Measurements from ENCODE around the gene GHR. TPM values are rescaled to one million over a fixed set of nuclear protein-coding genes. Genes with fewer than 3 reads are reported as not detected.

GHR gene
- total RNA-seq, 1 donor, result 2.2 TPM

DNA sequence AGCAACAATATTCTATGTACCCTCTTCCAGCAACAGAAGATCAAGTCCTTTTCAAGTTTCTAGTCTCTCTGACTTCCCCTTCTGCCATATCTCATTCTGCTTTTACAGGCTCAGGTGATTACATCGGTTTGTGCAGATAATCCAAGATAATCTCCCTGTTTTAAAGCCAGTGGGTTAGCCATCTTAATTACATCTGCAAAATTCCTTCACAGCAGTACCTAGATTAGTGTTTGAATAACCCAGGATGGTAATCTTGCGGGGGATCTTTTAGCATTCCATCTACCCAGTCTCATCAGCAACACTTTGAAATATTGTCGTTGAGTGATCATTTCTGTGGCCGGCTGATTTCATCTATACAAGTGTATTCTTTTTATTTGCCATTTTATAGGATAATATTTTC, 130.2 kb downstream of the GHR start:
- no peak overlapping the region for H3K4me3 ChIP-seq (ENCODE audit: low read depth, low read length)
- no peak for DNase-seq (ENCODE audit: low read depth)
- TF ChIP-seq, protein P1, sequence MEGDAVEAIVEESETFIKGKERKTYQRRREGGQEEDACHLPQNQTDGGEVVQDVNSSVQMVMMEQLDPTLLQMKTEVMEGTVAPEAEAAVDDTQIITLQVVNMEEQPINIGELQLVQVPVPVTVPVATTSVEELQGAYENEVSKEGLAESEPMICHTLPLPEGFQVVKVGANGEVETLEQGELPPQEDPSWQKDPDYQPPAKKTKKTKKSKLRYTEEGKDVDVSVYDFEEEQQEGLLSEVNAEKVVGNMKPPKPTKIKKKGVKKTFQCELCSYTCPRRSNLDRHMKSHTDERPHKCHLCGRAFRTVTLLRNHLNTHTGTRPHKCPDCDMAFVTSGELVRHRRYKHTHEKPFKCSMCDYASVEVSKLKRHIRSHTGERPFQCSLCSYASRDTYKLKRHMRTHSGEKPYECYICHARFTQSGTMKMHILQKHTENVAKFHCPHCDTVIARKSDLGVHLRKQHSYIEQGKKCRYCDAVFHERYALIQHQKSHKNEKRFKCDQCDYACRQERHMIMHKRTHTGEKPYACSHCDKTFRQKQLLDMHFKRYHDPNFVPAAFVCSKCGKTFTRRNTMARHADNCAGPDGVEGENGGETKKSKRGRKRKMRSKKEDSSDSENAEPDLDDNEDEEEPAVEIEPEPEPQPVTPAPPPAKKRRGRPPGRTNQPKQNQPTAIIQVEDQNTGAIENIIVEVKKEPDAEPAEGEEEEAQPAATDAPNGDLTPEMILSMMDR (IDR thresholded peaks at IDR 0.05; ENCODE audit: insufficient read depth, low read depth, low read length), result no peak

GRCh38 chr5:42555010-42555409, 131.8 kb downstream of the GHR start:
- no peak overlapping the region for H3K4me3 ChIP-seq (ENCODE audit: low read depth, low read length)
- TF ChIP-seq, protein P1 (IDR thresholded peaks at IDR 0.05; ENCODE audit: insufficient read depth, low read depth, low read length), result no peak
- DNase-seq (ENCODE audit: low read depth), result no peak

GRCh38 chr5:42555797-42556196, 132.6 kb downstream of the GHR start:
- TF ChIP-seq, protein P1 (IDR thresholded peaks at IDR 0.05; ENCODE audit: insufficient read depth, low read depth, low read length), result no peak
- DNase-seq (ENCODE audit: low read depth), result no peak

GRCh38 chr5:42557689-42558088, 134.4 kb downstream of the GHR start:
- no peak overlapping the region for H3K4me3 ChIP-seq (ENCODE audit: low read depth, low read length)
- no peak for DNase-seq (ENCODE audit: low read depth)
- TF ChIP-seq, protein P1 (IDR thresholded peaks at IDR 0.05; ENCODE audit: insufficient read depth, low read depth, low read length), result no peak

More at GRCh38 chr5:42555797-42556196, 132.6 kb downstream of the GHR start:
- no peak overlapping the region for H3K4me3 ChIP-seq (ENCODE audit: low read depth, low read length)

GRCh38 chr5:42561656-42562055, 138.4 kb downstream of the GHR start:
- no peak for DNase-seq (ENCODE audit: low read depth)
- TF ChIP-seq, protein P1 (IDR thresholded peaks at IDR 0.05; ENCODE audit: insufficient read depth, low read depth, low read length), result no peak
- H3K4me3 ChIP-seq (ENCODE audit: low read depth, low read length), result no peak overlapping the region

DNA sequence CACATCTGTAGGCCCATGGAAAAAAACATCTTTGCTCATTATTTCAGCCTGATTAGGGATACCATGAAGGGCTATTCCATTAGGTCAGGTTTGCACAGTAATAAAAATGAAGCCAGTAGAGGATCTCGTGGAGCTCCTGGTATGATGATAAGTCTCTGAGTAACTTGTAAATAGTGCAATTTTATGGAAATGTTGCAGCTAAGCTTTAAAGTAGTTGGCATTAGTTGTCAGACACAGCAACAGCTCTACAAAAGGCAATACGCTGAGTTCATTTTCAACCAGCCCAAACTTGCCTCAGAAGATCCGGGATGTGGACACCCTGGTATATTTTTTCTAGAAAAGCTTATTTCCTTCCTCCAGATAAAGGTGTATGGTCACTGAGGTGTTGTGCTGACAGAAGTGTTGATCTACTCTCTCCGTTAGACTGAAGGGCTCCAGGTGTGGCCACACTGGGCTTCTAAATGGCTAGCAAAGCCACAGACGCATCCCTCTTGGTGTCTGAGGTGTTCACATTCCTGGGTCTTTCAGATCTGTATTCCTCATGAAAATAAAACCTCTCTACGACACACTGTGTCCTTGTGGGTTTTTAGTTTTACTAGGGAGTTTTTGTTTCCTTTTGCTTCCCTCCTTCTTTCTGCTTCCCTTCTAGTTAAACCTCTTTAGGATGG, 141.6 kb downstream of the GHR start:
- no peak overlapping the region for H3K4me3 ChIP-seq (ENCODE audit: low read depth, low read length)
- TF ChIP-seq, protein P1 (IDR thresholded peaks at IDR 0.05; ENCODE audit: insufficient read depth, low read depth, low read length), result no peak
- DNase-seq (ENCODE audit: low read depth), result no peak
